DND-41 (cell line): ENCODE results near the gene SEPTIN10.

Source experiments
- ATAC-seq: fragments of 200-7000 bp; cut with Tn5 transposase; 3 replicates; pipeline ENCODE4 v1.9.1; 2021; ENCODE audit warnings: low read depth; ENCODE audit not compliant: insufficient read depth
- DNase-seq: peaks from one replicate; pipeline ENCODE4 v3.0.0-alpha.2; 2020
- H2AFZ ChIP-seq: 2 replicates; pipeline ENCODE4 v1.6.0; 2012; ENCODE audit warnings: low read depth, low read length
- H3K27ac ChIP-seq: 2 replicates; pipeline ENCODE4 v1.5.1; 2012; ENCODE audit warnings: low read length, inconsistent platforms
- H3K27me3 ChIP-seq: fragments of 200-600 bp; sonication (generic); 2 replicates; pipeline ENCODE4 v1.6.0; 2012; ENCODE audit warnings: low read length, mild to moderate bottlenecking, inconsistent platforms; ENCODE audit not compliant: insufficient read depth, poor library complexity
- H3K36me3 ChIP-seq: 2 replicates; pipeline ENCODE4 v1.5.1; 2012; ENCODE audit warnings: low read length, inconsistent platforms; ENCODE audit not compliant: insufficient read depth
- H3K4me1 ChIP-seq: 2 replicates; pipeline ENCODE4 v1.5.1; 2012; ENCODE audit warnings: mild to moderate bottlenecking, low read length; ENCODE audit not compliant: insufficient read depth
- H3K4me2 ChIP-seq: 2 replicates; pipeline ENCODE4 v1.6.0; 2012; ENCODE audit warnings: mild to moderate bottlenecking, moderate library complexity, low read length, inconsistent platforms; ENCODE audit not compliant: insufficient read depth
- H3K4me3 ChIP-seq, 2 experiments: fragments of 200-600 bp in 1 of 2; shearing (Covaris generic) in 1 of 2; 2 replicates each; pipeline ENCODE4 v1.5.1; 2012 to 2016; ENCODE audit warnings: inconsistent platforms in 2 of 2, low read length in 2 of 2, mild to moderate bottlenecking in 2 of 2, low read depth in 1 of 2, moderate library complexity in 1 of 2
- H3K79me2 ChIP-seq: 2 replicates; pipeline ENCODE4 v1.6.0; 2012; ENCODE audit warnings: low read length, inconsistent platforms; ENCODE audit not compliant: insufficient read depth
- H3K9ac ChIP-seq: 2 replicates; pipeline ENCODE4 v1.6.0; 2012; ENCODE audit warnings: low read depth, mild to moderate bottlenecking, inconsistent platforms, low read length, moderate library complexity
- H3K9me3 ChIP-seq: 2 replicates; pipeline ENCODE4 v1.5.1; 2012; ENCODE audit warnings: low read length, moderate library complexity, mild to moderate bottlenecking, inconsistent platforms; ENCODE audit not compliant: insufficient read depth, severe bottlenecking
- H4K20me1 ChIP-seq: 2 replicates; pipeline ENCODE4 v1.6.0; 2012; ENCODE audit warnings: low read length; ENCODE audit not compliant: insufficient read depth
- EZH2 ChIP-seq: IDR thresholded peaks from 3 replicates; pipeline ENCODE4 v1.6.1; 2012; ENCODE audit warnings: borderline replicate concordance, low read depth, mild to moderate bottlenecking, moderate library complexity, low read length, inconsistent platforms; ENCODE audit not compliant: severe bottlenecking
- TF ChIP-seq, protein P1 (sequence below): IDR thresholded peaks from 2 replicates; pipeline ENCODE4 v1.5.1; 2012; ENCODE audit warnings: borderline replicate concordance, low read length, moderate library complexity, mild to moderate bottlenecking; ENCODE audit not compliant: poor library complexity, severe bottlenecking; ENCODE audit errors: extremely low read depth

The SEPTIN10 gene

DNA sequence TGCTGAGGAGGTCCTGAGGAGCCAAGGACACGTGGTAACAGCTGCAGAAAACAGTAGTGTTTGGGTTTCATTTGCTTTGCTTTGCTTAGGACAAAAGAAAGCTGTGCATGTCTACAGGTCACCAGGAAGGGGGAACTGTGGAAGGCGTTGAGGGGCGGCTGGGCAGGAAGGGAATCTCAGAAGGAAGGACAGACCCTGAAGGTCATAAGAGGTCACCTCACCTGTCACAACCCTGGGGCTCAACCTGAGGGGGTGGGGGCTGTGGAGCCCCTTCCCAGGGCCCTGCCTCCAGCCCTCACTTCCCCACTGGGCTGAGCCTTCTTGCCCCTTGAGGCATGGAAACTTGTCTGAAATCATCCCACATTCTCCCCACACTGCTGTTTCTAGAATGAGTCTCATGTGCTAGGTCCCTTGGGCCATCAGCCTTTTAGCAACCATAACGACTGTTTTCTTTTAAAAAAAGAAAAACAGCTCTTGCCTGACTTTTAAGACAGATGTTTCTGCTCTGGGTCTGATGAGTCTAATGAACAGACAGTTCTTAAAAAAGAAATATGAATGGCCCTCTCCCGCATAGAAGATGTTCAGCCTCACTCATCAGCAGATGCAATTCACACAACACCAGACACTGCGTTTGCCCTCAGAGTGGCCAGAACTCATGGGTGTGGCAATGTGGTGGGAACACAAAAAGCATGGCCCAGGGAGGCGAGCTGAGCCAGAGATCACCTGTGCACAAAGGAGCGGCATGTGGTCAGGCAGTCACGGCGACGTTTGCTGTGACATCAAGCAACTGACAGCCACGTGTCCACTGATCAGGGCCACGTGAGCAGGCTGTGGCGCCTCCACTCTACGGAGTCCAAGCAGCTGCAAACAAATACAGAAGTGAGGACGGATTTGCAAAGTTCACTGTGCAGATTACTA, 84.0 kb downstream of the SEPTIN10 start:
- Histone ChIP-seq H3K79me2 (no peaks in the 10 kb centered on the region), H3K4me1 (no peaks in the 10 kb centered on the region), H3K27me3 (peaks cover 49% of the 10 kb centered on the region), H3K4me2 (no peak overlapping the region), H3K36me3 (no peaks in the 10 kb centered on the region), H2AFZ (no peak overlapping the region; the same call in 1 of the 2 replicates), H3K4me3 (no peak overlapping the region), H3K9me3 (no peaks in the 10 kb centered on the region), H3K9ac (no peak overlapping the region), H4K20me1 (no peaks in the 10 kb centered on the region; the same call in 1 of the 2 replicates), H3K27ac (no peak overlapping the region)
- TF ChIP-seq, protein P1, sequence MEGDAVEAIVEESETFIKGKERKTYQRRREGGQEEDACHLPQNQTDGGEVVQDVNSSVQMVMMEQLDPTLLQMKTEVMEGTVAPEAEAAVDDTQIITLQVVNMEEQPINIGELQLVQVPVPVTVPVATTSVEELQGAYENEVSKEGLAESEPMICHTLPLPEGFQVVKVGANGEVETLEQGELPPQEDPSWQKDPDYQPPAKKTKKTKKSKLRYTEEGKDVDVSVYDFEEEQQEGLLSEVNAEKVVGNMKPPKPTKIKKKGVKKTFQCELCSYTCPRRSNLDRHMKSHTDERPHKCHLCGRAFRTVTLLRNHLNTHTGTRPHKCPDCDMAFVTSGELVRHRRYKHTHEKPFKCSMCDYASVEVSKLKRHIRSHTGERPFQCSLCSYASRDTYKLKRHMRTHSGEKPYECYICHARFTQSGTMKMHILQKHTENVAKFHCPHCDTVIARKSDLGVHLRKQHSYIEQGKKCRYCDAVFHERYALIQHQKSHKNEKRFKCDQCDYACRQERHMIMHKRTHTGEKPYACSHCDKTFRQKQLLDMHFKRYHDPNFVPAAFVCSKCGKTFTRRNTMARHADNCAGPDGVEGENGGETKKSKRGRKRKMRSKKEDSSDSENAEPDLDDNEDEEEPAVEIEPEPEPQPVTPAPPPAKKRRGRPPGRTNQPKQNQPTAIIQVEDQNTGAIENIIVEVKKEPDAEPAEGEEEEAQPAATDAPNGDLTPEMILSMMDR, result no peak
- no peak for TF ChIP-seq EZH2
- ATAC-seq (no peak), DNase-seq (no peak)

DNA sequence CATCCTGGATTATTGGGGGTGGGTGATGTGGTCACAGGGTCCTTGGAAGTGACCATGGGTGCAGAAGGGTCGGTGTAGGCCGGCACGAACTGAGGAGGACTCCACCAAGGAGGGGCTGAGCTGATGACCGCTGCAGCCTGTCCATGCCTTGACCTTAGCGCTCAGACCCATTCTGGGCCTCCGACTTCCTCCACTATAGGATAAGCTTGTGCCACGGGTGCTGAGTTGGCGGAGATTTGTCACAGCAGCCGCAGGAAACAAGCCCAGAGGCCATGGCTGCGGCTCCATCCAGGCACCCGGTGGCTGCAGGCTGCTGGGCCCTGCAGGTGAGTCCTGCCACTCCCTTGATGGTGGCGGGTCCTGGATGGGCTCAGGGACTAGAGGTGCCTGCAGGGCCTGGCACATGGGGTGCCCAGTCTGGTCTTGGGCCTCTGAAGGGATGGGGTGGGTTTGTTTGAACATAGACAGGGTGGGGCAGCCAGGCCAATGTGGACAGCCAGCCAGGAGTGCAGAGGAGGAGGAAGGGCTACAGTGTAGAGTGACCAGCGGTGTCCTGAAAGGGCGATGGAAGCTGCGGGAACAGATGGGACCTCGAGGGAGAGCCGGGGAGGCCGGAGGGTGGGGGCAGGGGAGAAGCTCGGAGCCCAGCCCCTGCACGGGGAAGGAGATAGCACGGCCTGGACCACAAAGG, 84.8 kb downstream of the SEPTIN10 start:
- Histone ChIP-seq H3K27me3 (peaks cover 47% of the 10 kb centered on the region), H3K4me1 (no peaks in the 10 kb centered on the region), H3K36me3 (no peaks in the 10 kb centered on the region), H3K9ac (no peak overlapping the region), H4K20me1 (no peaks in the 10 kb centered on the region; the same call in 1 of the 2 replicates), H3K79me2 (no peaks in the 10 kb centered on the region), H3K9me3 (no peaks in the 10 kb centered on the region), H2AFZ (no peak overlapping the region; the same call in 1 of the 2 replicates), H3K4me2 (no peak overlapping the region), H3K27ac (no peak overlapping the region), H3K4me3 (no peak overlapping the region)
- TF ChIP-seq EZH2, result no peak
- TF ChIP-seq, protein P1, result no peak
- ATAC-seq (no peak), DNase-seq (no peak)

DNA sequence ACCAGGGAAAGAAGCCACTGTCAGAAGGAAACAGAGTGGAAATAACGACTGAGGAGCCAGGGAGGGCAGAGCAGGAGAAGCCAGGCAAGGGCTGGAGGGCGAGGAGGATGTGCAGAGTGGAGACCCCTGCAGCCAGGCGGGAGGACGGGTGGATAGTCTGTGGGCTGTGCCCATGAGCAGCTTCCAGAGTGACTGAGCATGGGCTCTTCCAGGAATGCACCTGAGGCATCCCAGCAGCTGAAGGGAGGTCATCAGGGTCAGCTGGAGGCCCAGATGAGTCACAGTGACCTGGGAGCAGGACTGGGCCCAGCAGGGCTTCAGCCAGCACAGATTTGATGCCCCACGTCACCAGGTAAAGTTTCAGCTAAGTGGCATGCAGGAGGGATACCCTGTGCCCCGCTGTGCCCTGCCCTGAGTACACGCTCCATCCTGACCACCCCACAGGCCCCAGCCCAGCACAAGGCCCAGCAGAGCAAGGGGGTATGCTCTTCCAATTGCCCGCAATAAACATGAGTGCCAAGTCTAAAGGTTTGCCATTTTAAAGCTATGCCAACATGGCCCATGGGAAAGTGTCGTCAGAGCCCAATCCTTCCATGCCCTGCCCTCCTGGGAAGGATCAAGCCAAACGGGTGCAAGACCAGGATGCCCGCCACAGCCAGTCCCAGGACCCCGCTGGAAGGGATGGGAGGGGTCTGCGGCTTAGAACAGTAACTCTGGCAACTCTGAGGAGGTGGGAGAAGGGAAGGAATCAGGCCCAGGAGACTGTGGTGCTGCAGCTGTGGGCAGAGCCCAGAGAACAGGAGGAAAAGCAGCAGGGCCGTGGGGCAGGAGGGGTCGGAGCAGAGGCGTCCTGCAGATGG, 85.7 kb downstream of the SEPTIN10 start:
- Histone ChIP-seq H2AFZ (no peak overlapping the region), H3K4me3 (no peak overlapping the region), H3K4me2 (no peak overlapping the region), H3K27me3 (peaks cover 42% of the 10 kb centered on the region), H4K20me1 (no peaks in the 10 kb centered on the region; the same call in 1 of the 2 replicates), H3K27ac (no peak overlapping the region), H3K9ac (no peak overlapping the region), H3K9me3 (no peaks in the 10 kb centered on the region), H3K79me2 (no peaks in the 10 kb centered on the region), H3K4me1 (no peaks in the 10 kb centered on the region), H3K36me3 (no peaks in the 10 kb centered on the region)
- TF ChIP-seq, protein P1, result no peak
- TF ChIP-seq EZH2, result no peak
- no peak for DNase-seq
- no peak for ATAC-seq
